Iris pigment epithelial cell (primary cell): Measurements from ENCODE around the gene POLDIP2.

ENCODE experiments used
- DNase-seq: peaks from one replicate; pipeline ENCODE4 v3.0.0-alpha.2; 2011; ENCODE audit warnings: low read depth

Gene POLDIP2

DNA sequence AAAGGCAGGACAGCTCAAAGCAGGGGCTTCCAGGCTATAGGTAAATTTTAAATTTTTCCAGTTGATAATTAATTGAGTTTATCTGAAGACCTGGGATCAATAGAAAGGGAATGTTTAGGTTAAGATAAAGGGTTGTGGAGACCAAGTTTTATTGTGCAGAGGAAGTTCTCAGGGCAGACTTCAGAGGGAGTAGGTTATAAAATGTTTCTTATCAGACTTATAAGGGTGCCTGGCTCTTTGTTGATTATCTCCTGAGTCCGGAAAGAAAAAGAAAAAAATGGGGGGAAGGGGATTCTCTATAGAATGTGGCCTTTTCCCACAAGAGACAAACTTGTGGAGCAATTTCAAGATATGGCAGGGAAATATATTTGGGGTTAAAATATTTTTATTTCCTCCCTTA lies 32.8 kb upstream of the POLDIP2 start:
- no peak for DNase-seq

DNA sequence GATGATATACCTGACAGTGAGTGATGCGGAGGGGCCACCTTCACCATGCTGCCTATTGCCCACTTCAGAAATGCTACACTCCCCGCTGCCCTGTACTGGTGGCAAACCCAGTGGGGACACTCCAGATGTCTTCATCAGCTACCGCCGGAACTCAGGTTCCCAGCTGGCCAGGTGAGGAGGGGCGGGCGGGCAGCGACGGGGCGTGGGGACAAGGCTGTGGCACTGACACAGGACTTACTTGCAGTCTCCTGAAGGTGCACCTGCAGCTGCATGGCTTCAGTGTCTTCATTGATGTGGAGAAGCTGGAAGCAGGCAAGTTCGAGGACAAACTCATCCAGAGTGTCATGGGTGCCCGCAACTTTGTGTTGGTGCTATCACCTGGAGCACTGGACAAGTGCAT lies 30.8 kb upstream of the POLDIP2 start:
- no peak for DNase-seq

DNA sequence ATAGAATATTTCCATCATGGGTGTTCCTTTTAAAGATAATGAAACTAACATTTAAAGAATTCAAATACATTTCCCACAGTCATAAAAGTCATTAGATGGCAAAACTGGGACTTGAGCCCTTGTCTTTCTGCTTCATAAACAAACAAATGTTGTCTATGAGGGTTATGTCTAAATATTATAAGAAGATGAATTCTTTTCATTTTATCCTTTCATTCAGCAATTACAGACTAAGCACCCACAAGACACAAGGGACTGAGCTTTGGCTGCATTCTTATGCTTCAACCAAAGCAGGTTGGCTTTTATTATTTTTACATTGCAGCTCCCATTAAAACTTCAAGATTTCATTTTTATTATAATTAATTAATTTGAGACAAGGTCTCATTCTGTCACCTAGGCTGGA lies 29.1 kb upstream of the POLDIP2 start:
- DNase-seq = no peak

DNA sequence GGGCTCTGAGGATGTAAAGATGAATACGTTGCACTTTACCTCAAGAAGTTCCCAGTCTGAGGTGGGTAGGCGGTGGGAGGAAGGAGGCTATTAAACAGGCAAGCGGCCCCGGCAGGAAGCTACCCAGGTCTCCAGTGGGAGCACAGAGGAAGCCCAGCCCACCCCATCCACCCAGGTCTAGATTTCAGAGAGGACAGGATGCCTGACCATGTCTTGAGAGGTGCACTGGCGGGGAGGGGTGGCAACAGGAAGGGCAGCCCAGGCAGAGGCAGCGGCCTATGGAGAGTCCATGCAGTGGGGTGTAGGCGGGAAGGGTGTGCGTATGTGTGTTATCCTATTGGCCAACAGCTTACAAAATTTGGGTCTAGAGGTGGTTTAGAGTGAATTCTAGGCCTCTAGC lies 28.1 kb upstream of the POLDIP2 start:
- no peak for DNase-seq

DNA sequence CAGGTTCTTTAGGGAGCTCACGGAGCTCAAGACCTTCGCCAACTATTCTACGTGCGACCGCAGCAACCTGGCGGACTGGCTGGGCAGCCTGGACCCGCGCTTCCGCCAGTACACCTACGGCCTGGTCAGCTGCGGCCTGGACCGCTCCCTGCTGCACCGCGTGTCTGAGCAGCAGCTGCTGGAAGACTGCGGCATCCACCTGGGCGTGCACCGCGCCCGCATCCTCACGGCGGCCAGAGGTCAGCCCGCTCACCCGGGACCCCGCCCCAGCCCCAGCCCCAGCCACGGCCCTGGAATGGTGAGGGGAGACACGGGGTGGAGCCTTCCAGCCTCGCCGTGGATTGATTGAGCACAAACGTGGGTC lies 27.7 kb upstream of the POLDIP2 start:
- DNase-seq = no peak

DNA sequence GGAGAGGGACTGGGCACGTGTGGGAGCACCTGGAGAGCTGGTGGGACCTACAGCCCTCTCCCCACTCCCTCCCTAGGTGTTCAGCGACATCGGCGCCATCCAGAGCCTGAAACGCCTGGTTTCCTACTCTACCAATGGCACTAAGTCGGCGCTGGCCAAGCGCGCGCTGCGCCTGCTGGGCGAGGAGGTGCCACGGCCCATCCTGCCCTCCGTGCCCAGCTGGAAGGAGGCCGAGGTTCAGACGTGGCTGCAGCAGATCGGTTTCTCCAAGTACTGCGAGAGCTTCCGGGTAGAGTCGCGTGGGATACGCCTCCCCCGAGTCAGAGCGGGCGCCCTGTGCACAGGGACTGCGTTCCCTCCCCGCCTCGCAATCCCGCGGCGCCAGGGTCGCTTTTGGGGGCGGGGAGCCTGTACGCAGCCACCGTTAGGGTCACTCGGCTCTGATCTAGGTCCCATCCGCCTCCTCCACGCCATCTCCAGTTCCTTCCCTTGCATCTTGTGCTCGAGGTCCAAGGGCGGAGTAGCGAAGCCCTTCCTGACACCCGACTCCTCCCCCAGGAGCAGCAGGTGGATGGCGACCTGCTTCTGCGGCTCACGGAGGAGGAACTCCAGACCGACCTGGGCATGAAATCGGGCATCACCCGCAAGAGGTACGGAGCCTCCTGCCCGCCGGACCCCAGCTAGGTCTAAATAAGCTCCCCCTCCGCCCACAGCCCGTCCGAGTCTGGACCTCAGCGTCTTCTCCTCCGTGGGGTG lies 27.1 kb upstream of the POLDIP2 start:
- DNase-seq = no peak

DNA sequence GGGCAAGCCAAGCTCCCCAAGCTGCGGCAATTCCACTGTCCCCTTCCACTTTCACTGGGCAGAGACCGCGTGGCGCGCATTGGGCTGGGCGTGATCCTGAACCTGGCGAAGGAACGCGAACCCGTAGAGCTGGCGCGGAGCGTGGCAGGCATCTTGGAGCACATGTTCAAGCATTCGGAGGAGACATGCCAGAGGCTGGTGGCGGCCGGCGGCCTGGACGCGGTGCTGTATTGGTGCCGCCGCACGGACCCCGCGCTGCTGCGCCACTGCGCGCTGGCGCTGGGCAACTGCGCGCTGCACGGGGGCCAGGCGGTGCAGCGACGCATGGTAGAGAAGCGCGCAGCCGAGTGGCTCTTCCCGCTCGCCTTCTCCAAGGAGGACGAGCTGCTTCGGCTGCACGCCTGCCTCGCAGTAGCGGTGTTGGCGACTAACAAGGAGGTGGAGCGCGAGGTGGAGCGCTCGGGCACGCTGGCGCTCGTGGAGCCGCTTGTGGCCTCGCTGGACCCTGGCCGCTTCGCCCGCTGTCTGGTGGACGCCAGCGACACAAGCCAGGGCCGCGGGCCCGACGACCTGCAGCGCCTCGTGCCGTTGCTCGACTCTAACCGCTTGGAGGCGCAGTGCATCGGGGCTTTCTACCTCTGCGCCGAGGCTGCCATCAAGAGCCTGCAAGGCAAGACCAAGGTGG lies 24.0 kb upstream of the POLDIP2 start:
- DNase-seq = no peak

DNA sequence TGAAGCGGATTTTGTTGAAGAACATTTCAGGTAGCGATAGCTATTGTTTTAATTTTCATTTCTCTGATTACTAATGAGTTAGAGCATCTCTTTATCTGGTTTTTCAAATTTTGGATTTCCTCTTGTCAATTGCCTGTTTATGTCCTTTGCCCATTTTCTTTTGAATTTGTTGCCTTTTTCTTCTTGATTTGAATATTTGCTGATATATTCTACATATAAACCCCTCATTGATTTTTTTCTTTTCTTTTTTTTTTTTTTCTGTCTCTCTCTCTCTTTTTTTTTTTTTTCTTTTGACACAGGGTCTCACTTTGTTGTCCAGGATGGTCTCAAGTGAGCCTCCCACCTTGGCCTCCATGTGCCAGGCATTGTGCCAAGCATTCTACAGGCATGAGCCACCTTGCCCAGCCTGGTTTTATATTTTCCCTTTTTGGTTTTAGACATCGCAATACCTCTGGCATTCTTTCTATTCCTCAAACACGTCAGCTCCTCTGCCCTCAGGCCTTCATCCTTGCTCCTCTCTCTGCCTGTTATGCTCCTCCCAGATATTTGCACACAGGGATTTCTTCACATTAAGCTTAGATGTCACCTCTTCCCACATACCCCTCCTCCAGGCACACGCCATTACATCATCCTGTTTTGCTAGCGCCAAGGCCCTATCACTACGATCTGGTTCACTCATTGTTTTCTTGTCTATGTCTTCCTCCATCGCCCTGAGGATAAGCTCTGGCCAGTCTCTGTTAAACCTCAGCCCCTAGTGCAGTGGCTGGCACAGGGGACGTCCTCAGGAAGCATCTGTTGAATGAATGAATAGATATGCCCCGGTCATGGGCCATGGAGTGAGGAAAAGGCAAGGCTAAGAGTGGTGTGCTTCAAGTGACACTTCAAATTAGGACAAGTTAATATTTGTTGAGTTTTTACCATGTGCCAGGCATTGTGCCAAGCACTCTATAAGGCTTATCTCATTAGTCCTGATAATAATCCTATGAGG lies 22.8 kb upstream of the POLDIP2 start:
- DNase-seq = peak; percentile 78

DNA sequence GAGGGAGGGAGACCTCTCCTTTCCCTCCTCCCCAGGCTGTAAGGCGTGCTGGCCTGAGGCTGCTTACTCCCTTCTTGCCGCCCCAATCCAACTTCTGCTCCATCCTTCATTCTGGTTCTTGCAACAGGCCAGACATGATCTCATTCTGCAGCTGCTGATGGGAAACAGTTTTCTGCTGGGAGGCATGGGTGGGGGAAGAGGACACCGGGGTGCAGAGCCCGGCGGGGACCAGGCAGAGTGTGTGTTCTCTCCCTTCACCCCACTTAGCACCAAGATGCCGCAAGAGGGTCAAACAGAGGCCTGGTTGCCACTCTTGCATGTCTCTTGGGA lies 15.6 kb upstream of the POLDIP2 start:
- DNase-seq = no peak

DNA sequence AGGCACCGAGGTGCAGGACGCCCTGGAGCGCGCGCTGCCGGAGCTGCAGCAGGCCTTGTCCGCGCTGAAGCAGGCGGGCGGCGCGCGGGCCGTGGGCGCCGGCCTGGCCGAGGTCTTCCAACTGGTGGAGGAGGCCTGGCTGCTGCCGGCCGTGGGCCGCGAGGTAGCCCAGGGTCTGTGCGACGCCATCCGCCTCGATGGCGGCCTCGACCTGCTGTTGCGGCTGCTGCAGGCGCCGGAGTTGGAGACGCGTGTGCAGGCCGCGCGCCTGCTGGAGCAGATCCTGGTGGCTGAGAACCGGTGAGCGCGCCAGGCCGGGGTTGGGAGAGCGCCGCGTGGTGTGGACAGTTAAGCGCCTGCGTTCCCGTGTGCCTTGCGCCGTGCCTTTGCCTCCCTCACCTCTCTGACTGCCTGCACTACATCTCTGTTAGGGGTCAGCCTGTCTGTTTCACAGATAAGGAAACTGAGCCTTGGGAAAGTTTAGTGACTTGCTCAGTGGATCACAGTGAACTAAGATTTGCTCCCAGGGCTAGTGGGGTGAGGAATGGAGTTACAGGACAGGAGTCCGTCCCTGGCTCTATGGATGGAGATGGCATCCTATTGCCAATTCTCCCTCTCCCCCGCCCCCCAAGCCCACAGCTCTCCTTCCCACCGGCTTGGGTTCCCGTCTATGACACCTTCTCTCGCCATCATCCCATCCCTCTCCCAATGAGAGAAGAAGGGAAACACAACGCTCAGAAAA lies 15.0 kb upstream of the POLDIP2 start:
- DNase-seq = no peak

DNA sequence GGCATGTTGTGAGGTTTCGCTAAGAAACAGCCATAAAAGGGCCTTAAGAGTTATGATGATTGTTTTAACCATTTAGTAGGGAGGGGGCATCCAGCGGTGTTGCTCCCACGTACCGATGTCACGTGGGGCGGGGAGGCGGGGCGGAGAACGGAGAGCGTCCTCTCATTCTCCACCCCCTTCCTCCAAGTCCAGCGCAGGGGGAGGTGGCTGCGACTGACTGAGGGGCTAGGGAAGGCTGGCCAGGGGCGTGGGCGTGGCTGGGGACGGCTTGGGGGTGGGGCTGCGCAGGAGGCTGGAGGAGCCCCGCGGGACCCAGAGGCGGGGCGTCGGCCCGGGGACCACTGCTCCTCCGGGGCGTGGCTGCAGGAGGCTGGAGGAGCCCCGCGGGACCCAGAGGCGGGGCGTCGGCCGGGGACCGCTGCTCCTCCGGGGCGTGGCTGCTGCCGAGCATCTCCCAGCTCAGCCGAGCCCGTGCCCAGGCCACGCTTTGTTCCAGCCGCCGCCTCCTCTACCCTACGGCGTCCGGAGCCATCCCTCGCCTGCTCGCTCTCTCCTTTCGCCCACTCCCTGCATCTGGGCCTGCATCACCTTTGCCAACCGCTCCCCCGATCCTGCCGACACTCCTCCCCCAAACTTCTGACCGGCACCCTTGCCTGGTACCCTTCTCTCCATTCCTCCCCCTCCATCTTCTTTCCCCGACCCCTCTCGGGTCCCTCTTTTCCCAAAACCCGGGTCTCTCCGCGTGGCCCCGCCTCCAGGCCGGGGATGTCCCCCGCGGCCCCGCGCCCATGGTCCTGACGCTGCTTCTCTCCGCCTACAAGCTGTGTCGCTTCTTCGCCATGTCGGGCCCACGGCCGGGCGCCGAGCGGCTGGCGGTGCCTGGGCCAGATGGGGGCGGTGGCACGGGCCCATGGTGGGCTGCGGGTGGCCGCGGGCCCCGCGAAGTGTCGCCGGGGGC lies 14.2 kb upstream of the POLDIP2 start, which contains the start of gene SARM1:
SARM1 (plus strand) TSS at position 450 of the 958 bp plus-strand sequence; CDS start at position 789, 339 bp downstream.
- peak; percentile 81 for DNase-seq

DNA sequence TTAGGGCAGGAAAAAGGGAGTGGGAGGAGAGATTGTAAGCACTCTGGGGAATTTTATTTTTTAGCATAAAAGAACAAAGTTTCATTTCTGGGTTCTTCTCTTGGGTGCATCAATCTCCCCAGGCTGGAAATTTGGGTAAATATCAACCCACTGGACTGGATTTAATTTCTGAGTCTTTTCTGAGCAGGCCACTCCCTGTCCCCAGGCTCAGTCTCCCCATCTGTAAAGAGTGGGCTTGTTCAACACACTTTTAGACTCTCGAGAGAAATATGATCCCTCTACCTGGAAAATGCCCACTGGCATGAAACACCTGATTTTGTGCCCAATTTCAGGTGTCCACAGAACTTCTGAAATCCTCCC lies 13.4 kb upstream of the POLDIP2 start:
- DNase-seq = no peak

DNA sequence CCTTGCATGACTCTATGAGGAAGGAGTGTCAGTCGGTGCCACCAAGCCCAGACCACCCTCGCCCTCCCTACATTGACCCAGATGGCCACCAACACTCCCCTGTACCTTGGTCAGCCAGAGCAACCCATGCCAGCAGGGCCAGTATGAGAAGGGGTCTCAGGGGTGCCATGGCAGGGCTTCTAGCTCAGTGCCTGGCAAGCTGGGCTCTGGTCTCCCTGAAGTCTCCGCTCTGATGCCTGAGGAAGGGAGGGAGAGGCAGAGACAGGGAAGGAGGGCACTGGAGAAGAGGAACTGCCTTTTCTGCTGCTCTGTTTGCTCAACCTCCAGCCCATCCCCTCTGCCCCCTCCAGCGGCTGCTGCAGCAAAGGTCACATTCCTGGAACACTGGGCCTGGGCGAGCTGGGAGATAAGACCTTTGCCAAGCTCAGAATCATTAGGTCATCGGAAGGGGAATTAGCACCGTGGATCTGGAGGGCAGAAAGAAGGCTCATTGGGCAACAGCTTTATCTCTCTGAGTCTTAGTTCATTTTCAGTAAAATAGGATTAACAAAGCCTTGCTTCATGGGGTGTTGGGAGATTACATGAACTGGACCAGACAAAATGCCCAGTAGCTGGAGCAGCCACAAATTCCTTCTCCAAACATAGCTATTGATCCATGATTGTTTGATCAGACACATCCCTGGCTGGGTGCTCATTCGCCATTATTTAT lies 12.9 kb upstream of the POLDIP2 start, which contains the start of gene VTN:
VTN (minus strand) TSS at position 273 of the 709 bp plus-strand sequence; CDS start at position 169, 104 bp downstream.
- DNase-seq = peak; percentile 61

DNA sequence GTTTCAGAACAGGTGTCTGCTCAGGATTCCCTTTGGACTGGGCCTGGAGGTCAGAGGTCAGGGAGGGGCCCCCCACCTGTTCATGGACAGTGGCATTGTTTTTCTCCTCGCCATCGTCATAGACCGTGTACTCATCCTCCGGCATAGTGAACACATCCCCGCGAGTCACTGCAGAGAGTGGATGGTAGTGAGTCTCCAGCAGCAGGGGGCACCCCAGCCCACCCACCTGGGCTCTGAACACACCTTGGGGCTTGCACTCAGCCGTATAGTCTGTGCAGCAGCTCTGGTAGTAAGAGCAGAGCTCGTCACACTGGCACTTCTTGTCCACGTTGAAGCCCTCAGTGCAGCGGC lies 12.3 kb upstream of the POLDIP2 start:
- no peak for DNase-seq

DNA sequence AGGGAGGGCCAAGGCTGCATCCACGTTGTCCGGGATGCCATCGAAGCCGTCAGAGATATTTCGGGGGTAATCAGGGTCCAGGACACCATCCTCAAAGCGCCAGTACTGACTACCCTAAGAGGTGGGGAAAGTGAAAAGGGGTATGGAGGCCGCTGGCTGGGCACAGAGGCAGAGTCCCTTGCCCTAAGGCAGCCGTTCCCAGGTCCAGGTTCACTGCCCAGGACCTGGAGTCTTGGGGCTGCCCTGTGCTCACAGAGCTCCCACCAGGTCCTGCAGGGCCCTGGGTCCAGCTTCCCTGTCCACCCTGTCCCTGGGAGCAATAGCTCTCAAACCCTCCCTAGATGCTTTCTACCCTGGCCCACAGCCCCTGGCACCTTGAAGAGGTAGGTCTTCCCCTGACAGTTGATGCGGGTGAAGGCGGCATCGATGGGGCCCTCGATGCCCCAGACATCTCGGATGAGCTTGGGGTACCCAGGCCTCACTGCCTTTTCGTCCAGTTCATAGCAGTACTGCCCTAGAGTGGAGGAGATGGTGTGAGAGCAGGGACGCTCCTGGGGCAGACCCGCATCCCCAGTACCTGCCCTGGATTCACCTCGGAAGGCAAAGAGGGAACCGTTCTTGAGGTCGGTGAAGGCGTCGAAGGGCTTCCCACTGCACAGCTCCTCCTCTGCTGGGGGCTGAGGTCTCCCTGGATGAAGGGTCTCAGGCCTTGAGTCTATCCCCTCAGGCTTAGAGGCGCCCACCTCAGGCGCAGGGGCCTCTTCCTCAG lies 11.8 kb upstream of the POLDIP2 start:
- DNase-seq = no peak

DNA sequence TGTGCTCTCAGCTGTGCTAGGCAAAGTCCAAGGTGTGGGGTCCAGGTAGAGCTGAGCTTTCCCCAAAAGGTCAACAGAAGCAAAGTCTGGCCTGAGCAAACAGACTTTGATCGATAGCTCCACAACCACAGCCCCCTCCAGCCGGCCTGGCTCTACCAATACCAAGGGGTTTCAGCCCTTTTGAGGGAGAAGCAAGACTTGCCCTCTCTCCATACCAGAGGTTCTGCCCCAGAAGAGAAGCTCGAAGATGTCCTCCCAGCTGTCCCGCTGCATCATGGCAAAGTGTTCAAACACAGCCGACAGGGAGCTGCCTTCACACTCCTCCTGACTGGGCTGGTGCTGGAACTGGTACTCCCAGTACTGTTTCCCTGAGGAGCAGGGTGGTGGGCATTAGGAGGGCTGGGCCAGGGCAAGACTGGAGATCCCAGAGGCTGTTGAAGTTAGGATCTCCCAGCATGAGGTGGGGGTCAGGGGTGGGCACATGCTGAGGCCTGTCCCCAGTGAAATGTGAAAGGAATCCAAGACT lies 11.0 kb upstream of the POLDIP2 start:
- no peak for DNase-seq

DNA sequence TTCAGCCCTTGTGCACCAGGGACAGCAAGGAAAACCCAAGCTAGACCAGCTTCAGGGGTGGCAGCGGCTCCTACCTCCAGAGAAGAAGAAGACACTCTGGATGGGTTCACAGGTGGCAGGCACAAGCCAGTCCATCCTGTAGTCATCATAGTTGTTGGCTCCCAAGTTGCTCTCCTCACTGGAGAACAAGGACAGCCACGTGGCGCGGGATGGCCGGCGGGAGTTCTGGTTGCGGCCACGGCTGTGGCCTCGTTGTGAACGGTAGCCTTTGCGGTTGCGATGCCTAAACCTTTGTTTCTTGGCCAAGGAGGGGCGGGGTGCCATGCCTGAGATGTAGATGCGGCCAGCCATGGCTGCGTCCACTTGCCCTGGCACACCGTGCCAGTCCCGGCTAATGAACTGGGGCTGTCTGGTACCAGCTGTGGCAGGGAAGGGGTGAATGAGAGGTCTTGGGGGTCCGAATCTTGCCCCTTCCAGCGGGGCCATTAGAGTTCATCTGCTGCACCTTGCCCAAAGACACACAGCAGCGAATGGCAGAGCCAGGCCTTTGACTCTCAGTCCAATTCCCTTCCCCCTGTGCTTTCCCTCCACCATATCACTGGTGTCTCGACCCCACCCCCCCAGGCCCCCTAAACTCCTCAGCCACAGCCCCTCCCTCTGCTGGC lies 10.4 kb upstream of the POLDIP2 start:
- no peak for DNase-seq

DNA sequence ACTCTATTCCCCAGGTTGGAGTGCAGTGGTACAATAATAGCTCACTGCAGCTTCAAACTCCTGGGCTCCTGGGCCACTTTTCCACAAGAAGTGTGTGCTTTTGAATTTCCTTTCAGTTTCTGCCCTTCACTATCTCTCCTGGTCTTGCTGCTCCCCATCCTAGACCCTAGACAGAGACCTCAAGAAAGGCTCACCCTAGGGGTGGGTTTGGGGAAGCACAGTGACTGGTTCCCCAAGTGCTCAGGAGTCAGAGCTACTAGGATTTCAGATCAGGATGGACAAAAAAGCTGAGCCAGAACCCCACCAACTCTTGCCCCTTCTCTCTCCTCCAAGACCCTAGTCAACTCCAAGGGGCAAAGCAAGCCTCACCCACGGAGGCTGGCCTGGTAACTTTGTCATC lies 9.3 kb upstream of the POLDIP2 start:
- DNase-seq = no peak

DNA sequence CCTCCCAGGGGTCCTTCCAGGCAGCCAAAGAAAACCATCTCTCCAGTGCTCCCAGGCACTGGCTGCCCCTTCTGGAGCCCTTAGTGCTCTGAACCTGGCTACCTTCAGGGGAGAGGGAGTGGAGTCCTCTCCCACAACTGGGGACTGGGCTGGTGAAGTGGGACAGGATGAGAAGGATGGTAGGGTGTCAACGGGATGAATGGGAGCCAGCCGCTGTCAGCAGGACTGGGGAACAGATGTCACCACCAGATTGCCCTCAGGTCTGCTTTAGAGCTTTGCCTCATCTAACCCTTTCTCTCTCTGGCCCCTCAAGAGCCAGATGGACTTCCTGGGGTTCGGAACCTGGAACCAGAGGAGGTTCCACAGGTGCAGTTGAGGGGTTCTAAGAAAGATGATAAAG lies 8.2 kb upstream of the POLDIP2 start:
- DNase-seq = no peak
